Measurements from ENCODE around the gene NCOA7. TPM values are rescaled to one million over a fixed set of nuclear protein-coding genes. Genes with fewer than 3 reads are reported as not detected.

Gene NCOA7
- total and polyA plus RNA-seq, 10 of the 15 experiments (the other 5 are each of a cell fraction or from before 2014, with no cell fraction given), result 18.9 to 50.3 (median 34.2) TPM

GRCh38 chr6:125906158-125906998, 115.6 kb downstream of the NCOA7 start (continued):
- no peak for TF ChIP-seq ZNF687 (IDR thresholded peaks at IDR 0.05)
- TF ChIP-seq IKZF1 (conservative IDR thresholded peaks at IDR 0.05), result 0 out of 2 replicates have a peak, but pooled peaks have one; percentile 27
- no peak for TF ChIP-seq ZNF274 (IDR thresholded peaks at IDR 0.05; ENCODE audit: insufficient read depth, insufficient read length)
- peak; percentile 44; the same call in 1 of the 2 replicates for TF ChIP-seq SMC3 (IDR thresholded peaks at IDR 0.05; ENCODE audit: borderline replicate concordance, low read length)
- TF ChIP-seq YY1 (IDR thresholded peaks at IDR 0.05; ENCODE audit: low read depth, low read length), result 0 out of 2 replicates have a peak, but pooled peaks have one; percentile 11

DNA sequence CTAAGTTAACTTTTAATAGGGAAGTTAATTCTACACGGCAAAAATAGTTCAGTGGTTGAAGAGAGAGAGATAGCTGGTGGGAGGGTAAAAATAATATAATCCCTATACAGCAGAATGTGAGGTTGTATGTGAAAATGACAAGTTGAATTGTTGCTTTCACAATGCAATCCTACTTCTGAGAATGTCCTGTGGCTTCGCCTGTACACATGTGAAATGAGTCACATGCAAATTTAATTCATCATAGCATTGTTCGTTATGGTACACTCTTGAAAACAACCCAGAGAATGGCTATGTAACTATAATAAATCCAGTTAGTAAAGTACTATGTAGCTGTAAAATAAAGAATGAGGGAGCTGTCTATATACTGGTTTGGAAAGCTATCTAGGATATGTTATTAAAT, 119.8 kb downstream of the NCOA7 start:
- Histone ChIP-seq H3K27me3 (replicated peaks in 1 of 2; ENCODE audit: control insufficient read depth in 2 of 2, insufficient read depth in 2 of 2, low read length in 1 of 2) (no peaks in the 10 kb centered on the region), H3K4me3 (no peak overlapping the region), H2AFZ (ENCODE audit: control insufficient read depth, low read depth, low read length) (no peak overlapping the region), H3K9ac (ENCODE audit: control insufficient read depth, insufficient read depth, low read length) (no peak overlapping the region), H4K20me1 (ENCODE audit: control insufficient read depth, insufficient read depth) (no peaks in the 10 kb centered on the region), H3K9me3 (replicated peaks; ENCODE audit: control insufficient read depth, insufficient read depth, low read length) (no peaks in the 10 kb centered on the region), H3K36me3 (ENCODE audit: control insufficient read depth in 2 of 2, insufficient read depth in 2 of 2, low read length in 1 of 2) (peaks cover 0 to 8% of the 10 kb centered on the region in 2 experiments; a peak in 2 of 4 replicates), H3K79me2 (ENCODE audit: control insufficient read depth, insufficient read depth, low read length) (no peaks in the 10 kb centered on the region; the same call in 1 of the 2 replicates), H3K4me2 (ENCODE audit: control insufficient read depth, insufficient read depth) (peak overlapping the region; percentile 69), H3K4me1 (ENCODE audit: control insufficient read depth, insufficient read depth, low read length) (peaks cover 16% of the 10 kb centered on the region), H3K27ac (ENCODE audit: control insufficient read depth, insufficient read depth) (peak overlapping the region; percentile 58)
- CTCF ChIA-PET, result interaction anchor here (1.0 to 4.5 kb wide), 13 partner anchors 8 to 129 kb away, joined by 3 to 26 read pairs (median 5); partner anchors contain the start of genes HINT3 and NCOA7
- SMC1A ChIA-PET (ENCODE audit: uncharacterized antibody, unreplicated experiment), result interaction anchor here (0.7 to 2.3 kb wide), 13 partner anchors 9 to 129 kb away, joined by 3 to 7 read pairs (median 4); partner anchors contain the start of genes NCOA7 and TRMT11
- intact Hi-C loops (cut with micrococcal nuclease; ENCODE audit: unreplicated experiment) (loop anchor here (1.0 kb wide), 1 partner anchor 9 kb away; no protein-coding TSS in a partner anchor), in situ Hi-C loops (cut with MboI) (no loop called here)
- BruUV-seq (replicated peaks), result no TSS peak
- WGBS (ENCODE audit: insufficient coverage, insufficient replicate concordance, low lambda C conversion rate, missing lambda C conversion rate), result 0% methylated on average over 3 of the region's 3 CpGs
- POLR2A ChIA-PET, result interaction anchor here (1.3 to 1.4 kb wide), 2 partner anchors 8 to 119 kb away, joined by 5 to 9 read pairs; partner anchors contain the start of gene NCOA7
- ATAC-seq, result peak; percentile 96
- DNase-seq (ENCODE audit: low read depth, low spot score), result peak; percentile 68
- RAD21 ChIA-PET (ENCODE audit: unreplicated experiment), result interaction anchor here (0.9 to 5.3 kb wide), 8 partner anchors 9 to 119 kb away, joined by 3 to 27 read pairs (median 4); partner anchors contain the start of genes HINT3 and NCOA7
- FAIRE-seq, result peak; percentile 88
- TF ChIP-seq, protein P1, sequence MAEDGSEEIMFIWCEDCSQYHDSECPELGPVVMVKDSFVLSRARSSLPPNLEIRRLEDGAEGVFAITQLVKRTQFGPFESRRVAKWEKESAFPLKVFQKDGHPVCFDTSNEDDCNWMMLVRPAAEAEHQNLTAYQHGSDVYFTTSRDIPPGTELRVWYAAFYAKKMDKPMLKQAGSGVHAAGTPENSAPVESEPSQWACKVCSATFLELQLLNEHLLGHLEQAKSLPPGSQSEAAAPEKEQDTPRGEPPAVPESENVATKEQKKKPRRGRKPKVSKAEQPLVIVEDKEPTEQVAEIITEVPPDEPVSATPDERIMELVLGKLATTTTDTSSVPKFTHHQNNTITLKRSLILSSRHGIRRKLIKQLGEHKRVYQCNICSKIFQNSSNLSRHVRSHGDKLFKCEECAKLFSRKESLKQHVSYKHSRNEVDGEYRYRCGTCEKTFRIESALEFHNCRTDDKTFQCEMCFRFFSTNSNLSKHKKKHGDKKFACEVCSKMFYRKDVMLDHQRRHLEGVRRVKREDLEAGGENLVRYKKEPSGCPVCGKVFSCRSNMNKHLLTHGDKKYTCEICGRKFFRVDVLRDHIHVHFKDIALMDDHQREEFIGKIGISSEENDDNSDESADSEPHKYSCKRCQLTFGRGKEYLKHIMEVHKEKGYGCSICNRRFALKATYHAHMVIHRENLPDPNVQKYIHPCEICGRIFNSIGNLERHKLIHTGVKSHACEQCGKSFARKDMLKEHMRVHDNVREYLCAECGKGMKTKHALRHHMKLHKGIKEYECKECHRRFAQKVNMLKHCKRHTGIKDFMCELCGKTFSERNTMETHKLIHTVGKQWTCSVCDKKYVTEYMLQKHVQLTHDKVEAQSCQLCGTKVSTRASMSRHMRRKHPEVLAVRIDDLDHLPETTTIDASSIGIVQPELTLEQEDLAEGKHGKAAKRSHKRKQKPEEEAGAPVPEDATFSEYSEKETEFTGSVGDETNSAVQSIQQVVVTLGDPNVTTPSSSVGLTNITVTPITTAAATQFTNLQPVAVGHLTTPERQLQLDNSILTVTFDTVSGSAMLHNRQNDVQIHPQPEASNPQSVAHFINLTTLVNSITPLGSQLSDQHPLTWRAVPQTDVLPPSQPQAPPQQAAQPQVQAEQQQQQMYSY (CRISPR knock-in tag; IDR thresholded peaks at IDR 0.05), result no peak
- TF ChIP-seq, protein P2, sequence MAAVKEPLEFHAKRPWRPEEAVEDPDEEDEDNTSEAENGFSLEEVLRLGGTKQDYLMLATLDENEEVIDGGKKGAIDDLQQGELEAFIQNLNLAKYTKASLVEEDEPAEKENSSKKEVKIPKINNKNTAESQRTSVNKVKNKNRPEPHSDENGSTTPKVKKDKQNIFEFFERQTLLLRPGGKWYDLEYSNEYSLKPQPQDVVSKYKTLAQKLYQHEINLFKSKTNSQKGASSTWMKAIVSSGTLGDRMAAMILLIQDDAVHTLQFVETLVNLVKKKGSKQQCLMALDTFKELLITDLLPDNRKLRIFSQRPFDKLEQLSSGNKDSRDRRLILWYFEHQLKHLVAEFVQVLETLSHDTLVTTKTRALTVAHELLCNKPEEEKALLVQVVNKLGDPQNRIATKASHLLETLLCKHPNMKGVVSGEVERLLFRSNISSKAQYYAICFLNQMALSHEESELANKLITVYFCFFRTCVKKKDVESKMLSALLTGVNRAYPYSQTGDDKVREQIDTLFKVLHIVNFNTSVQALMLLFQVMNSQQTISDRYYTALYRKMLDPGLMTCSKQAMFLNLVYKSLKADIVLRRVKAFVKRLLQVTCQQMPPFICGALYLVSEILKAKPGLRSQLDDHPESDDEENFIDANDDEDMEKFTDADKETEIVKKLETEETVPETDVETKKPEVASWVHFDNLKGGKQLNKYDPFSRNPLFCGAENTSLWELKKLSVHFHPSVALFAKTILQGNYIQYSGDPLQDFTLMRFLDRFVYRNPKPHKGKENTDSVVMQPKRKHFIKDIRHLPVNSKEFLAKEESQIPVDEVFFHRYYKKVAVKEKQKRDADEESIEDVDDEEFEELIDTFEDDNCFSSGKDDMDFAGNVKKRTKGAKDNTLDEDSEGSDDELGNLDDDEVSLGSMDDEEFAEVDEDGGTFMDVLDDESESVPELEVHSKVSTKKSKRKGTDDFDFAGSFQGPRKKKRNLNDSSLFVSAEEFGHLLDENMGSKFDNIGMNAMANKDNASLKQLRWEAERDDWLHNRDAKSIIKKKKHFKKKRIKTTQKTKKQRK (IDR thresholded peaks at IDR 0.05; ENCODE audit: low read depth, low read length), result no peak
- peak; percentile 50 for TF ChIP-seq IKZF1 (conservative IDR thresholded peaks at IDR 0.05)

Measured in GM12878 (cell line).